Measurements from ENCODE around the gene CADM2. TPM values are rescaled to one million over a fixed set of nuclear protein-coding genes. Genes with fewer than 3 reads are reported as not detected.

Gene CADM2
- total and polyA plus RNA-seq, 12 donors = 0.12 to 3.0 (median 0.62) TPM

DNA sequence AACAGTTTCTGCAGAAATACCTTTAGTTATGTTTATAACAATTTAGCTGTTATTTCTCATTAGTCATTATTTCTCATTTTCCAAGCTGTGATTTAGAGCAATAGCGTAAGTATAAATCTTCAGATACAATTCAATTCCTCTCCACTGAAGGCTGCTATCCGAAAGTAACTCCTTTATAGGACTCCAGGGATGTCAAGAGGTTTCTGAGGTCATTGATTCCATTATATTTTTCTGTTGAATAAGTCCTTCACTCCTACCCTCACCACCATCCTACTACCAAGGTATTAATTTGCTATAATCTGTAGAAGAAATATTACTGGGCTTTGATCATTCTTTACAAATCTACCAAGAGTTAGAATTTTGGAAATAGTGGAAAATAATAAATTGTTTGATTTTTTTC lies 285.7 kb downstream of the CADM2 start:
- H3K27ac ChIP-seq = no peak overlapping the region
- 79 to 85% methylated on average over 2 of the region's 2 CpGs for WGBS, 2 donors
- ATAC-seq (no peak), DNase-seq (no peak)
- H3K4me3 ChIP-seq = no peak overlapping the region
- intact Hi-C loops (cut with DNase I) = no loop called here
- H3K36me3 ChIP-seq = no peaks in the 10 kb centered on the region
- TF ChIP-seq CTCF (IDR thresholded peaks at IDR 0.05) = no peak
- no peaks in the 10 kb centered on the region for H3K9me3 ChIP-seq
- H3K27me3 ChIP-seq = no peaks in the 10 kb centered on the region
- H3K4me1 ChIP-seq = no peaks in the 10 kb centered on the region

DNA sequence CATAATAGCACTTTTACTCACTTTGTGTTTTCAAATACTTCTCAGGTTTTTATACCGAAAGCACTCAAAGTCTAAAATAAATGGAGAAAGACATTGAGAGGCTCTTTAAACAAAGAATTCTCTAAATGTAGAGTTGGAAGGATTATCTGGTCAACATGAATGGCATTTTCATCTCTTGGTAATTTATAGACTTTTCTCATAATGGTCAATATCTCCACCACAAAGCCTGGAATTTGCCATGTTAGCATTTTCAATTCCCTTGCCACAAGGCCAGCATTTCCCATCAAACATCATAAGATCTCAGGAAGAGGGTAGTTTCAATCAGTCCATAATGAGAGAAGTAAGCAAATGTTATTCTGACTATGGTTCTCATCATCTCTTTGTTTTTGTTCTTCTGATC lies 293.0 kb downstream of the CADM2 start:
- H3K27ac ChIP-seq = no peak overlapping the region
- H3K9me3 ChIP-seq = no peaks in the 10 kb centered on the region
- no peaks in the 10 kb centered on the region for H3K4me1 ChIP-seq
- no peak overlapping the region for H3K4me3 ChIP-seq
- TF ChIP-seq CTCF (IDR thresholded peaks at IDR 0.05) = no peak
- no peaks in the 10 kb centered on the region for H3K36me3 ChIP-seq
- H3K27me3 ChIP-seq = no peaks in the 10 kb centered on the region
- intact Hi-C loops (cut with DNase I) = no loop called here
- ATAC-seq = no peak
- 87 to 94% methylated on average over 1 of the region's 1 CpG for WGBS, 2 donors
- DNase-seq = no peak

DNA sequence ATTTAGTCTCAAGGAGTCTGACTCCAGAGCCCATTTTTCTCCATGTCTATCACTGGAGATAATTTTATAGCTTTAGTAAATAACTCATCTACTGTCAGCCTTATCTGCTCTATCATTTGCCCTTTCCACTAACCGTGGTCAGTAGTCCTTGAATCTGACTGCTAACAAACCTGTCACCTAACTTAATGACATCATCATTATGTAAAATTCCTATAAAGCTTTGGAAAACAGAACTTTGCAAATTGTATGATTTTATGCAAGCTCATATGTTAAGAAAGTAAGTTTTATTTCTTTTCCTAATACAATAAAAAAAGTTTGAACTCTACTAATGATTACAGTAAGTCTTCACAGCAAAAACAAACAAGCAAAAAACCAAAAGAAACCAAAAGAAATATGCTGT lies 293.9 kb downstream of the CADM2 start:
- Histone ChIP-seq H3K36me3 (no peaks in the 10 kb centered on the region), H3K4me1 (no peaks in the 10 kb centered on the region), H3K9me3 (no peaks in the 10 kb centered on the region), H3K27ac (no peak overlapping the region), H3K4me3 (no peak overlapping the region), H3K27me3 (no peaks in the 10 kb centered on the region)
- intact Hi-C loops (cut with DNase I) = no loop called here
- no peak for TF ChIP-seq CTCF (IDR thresholded peaks at IDR 0.05)
- DNase-seq (no peak), ATAC-seq (no peak)
- WGBS, 2 donors = 22 to 24% methylated on average over 1 of the region's 1 CpG

GRCh38 chr3:85254738-85255137 lies 295.9 kb downstream of the CADM2 start:
- Histone ChIP-seq H3K27ac (no peak overlapping the region), H3K36me3 (no peaks in the 10 kb centered on the region), H3K4me1 (no peaks in the 10 kb centered on the region), H3K9me3 (no peaks in the 10 kb centered on the region), H3K27me3 (no peaks in the 10 kb centered on the region), H3K4me3 (no peak overlapping the region)
- DNase-seq = no peak
- no peak for TF ChIP-seq CTCF (IDR thresholded peaks at IDR 0.05)
- intact Hi-C loops (cut with DNase I) = no loop called here
- ATAC-seq = no peak
- WGBS, 2 donors = 52 to 64% methylated on average over 3 of the region's 3 CpGs

- Histone ChIP-seq H3K27ac (no peak overlapping the region), H3K27me3 (no peaks in the 10 kb centered on the region), H3K36me3 (no peaks in the 10 kb centered on the region), H3K4me1 (no peaks in the 10 kb centered on the region), H3K4me3 (no peak overlapping the region), H3K9me3 (no peaks in the 10 kb centered on the region)
- TF ChIP-seq CTCF (IDR thresholded peaks at IDR 0.05) = no peak
- intact Hi-C loops (cut with DNase I) = no loop called here
- WGBS, 2 donors = 30 to 34% methylated on average over 4 of the region's 4 CpGs
- no peak for ATAC-seq
- DNase-seq = no peak
Observed at GRCh38 chr3:85255949-85256348, 297.2 kb downstream of the CADM2 start.
